HepG2 (cell line): ENCODE data around the gene TMEM143. TPM values are rescaled to one million over a fixed set of nuclear protein-coding genes. Genes with fewer than 3 reads are reported as not detected.

Source experiments
- ATAC-seq: fragments of 200-7000 bp; cut with Tn5 transposase; 3 replicates; pipeline ENCODE4 v1.9.1; 2020; ENCODE audit warnings: mild to moderate bottlenecking, moderate library complexity
- BruUV-seq: library from RNA; stranded (reverse); fragments of 400-500 nt; replicated peaks from 2 replicates; lab custom pipeline; 2021; lab: Mats Ljungman, UMichigan
- CTCF ChIA-PET: fragments of 300-600 bp; formaldehyde crosslinking; extraction: SDS; loops from one replicate; lab custom pipeline; 2021; ENCODE audit warnings: low total read pairs, inconsistent platforms, low intra/inter-chr PET ratio; lab: Yijun Ruan, JAX
- POLR2A ChIA-PET: fragments of 350-600 bp; sonication (Branson Sonifier 250); formaldehyde crosslinking; loops from one replicate; lab custom pipeline; 2020; ENCODE audit warnings: antibody characterized with exemption, inconsistent platforms; lab: Yijun Ruan, JAX
- DNase-seq: peaks from one replicate; pipeline ENCODE4 v3.0.0-alpha.2; 2015; ENCODE audit warnings: low spot score
- FAIRE-seq: peaks from 3 replicates; lab custom pipeline; 2011; peaks lifted over from hg19 to GRCh38; lab: Jason Lieb, UNC
- H2AFZ ChIP-seq: one replicate; pipeline ENCODE4 v1.6.1; 2011; ENCODE audit warnings: low read length, inconsistent platforms
- H3K27ac ChIP-seq: fragments of 300-600 bp; 3 replicates; pipeline ENCODE4 v1.8.0; 2011; ENCODE audit warnings: mixed run types, mild to moderate bottlenecking, mixed read lengths, low read length, inconsistent platforms; ENCODE audit not compliant: insufficient read depth; ENCODE audit errors: extremely low read length
- H3K27me3 ChIP-seq, 2 experiments: fragments of 200-600 bp in 1 of 2; 2 replicates in 1 of 2; 3 replicates in 1 of 2; pipeline versions ENCODE4 v1.6.0 to v1.8.0; 2011; ENCODE audit warnings: low read length in 2 of 2, mild to moderate bottlenecking in 2 of 2, moderate library complexity in 2 of 2, inconsistent platforms in 1 of 2; ENCODE audit not compliant: insufficient read depth in 2 of 2, control insufficient read depth in 1 of 2
- H3K36me3 ChIP-seq, 2 experiments: fragments of 200-600 bp in 1 of 2; replicated peaks in 1 of 2; 2 replicates in 1 of 2; 3 replicates in 1 of 2; pipeline versions ENCODE4 v1.5.1 to v1.8.0; 2011; ENCODE audit warnings: low read length in 2 of 2, inconsistent platforms in 1 of 2; ENCODE audit not compliant: insufficient read depth in 2 of 2, control insufficient read depth in 1 of 2
- H3K4me1 ChIP-seq: 2 replicates; pipeline ENCODE4 v1.5.1; 2012; ENCODE audit warnings: low read length, inconsistent platforms; ENCODE audit not compliant: insufficient read depth
- H3K4me2 ChIP-seq: 2 replicates; pipeline ENCODE4 v1.6.0; 2011; ENCODE audit warnings: low read depth, low read length, inconsistent platforms
- H3K4me3 ChIP-seq, 3 experiments: fragments of 200-600 bp in 1 of 3; sonication (generic), shearing (Covaris generic) in 1 of 3; replicated peaks in 1 of 3; 2 replicates each; pipeline ENCODE4 v1.5.1; 2011 to 2016; ENCODE audit warnings: low read length in 3 of 3, inconsistent platforms in 2 of 3, low read depth in 2 of 3, mild to moderate bottlenecking in 2 of 3, control low read depth in 1 of 3, mixed read lengths in 1 of 3; ENCODE audit not compliant: insufficient read depth in 1 of 3
- H3K79me2 ChIP-seq: one replicate; pipeline ENCODE4 v1.6.1; 2011; ENCODE audit warnings: low read length, inconsistent platforms; ENCODE audit not compliant: insufficient read depth
- H3K9ac ChIP-seq: 2 replicates; pipeline ENCODE4 v1.6.0; 2011; ENCODE audit warnings: mild to moderate bottlenecking, low read depth, low read length, inconsistent platforms; ENCODE audit not compliant: insufficient read depth
- H3K9me3 ChIP-seq: 2 replicates; pipeline ENCODE4 v1.5.1; 2012; ENCODE audit warnings: mild to moderate bottlenecking, low read length
- H4K20me1 ChIP-seq: 2 replicates; pipeline ENCODE4 v1.6.0; 2011; ENCODE audit warnings: inconsistent platforms, mild to moderate bottlenecking, low read length, moderate library complexity; ENCODE audit not compliant: insufficient read depth
- FOSL2 ChIP-seq: sonication (generic); formaldehyde crosslinking; IDR thresholded peaks from 2 replicates; pipeline ENCODE4 v1.4.0; 2020; ENCODE audit warnings: missing genetic modification reagents
- JDP2 ChIP-seq: sonication (generic); formaldehyde crosslinking; IDR thresholded peaks from 2 replicates; pipeline ENCODE4 v1.8.1; 2022; ENCODE audit warnings: missing genetic modification reagents, borderline replicate concordance
- MAFK ChIP-seq, 2 experiments: IDR thresholded peaks in 1 of 2; conservative IDR thresholded peaks in 1 of 2; 2 replicates each; pipeline ENCODE4 v1.6.1; 2011; ENCODE audit warnings: improper control_type of control experiment in 2 of 2, low read length in 2 of 2
- ZIK1 ChIP-seq: sonication (generic); formaldehyde crosslinking; IDR thresholded peaks from 2 replicates; pipeline ENCODE4 v1.5.0; 2020; ENCODE audit warnings: mild to moderate bottlenecking, low read depth, missing genetic modification reagents, borderline replicate concordance
- ZNF234 ChIP-seq: sonication (generic); formaldehyde crosslinking; conservative IDR thresholded peaks from 2 replicates; pipeline ENCODE4 v1.5.1; 2020; ENCODE audit warnings: mild to moderate bottlenecking, missing genetic modification reagents
- ZNF619 ChIP-seq: sonication (generic); formaldehyde crosslinking; IDR thresholded peaks from 2 replicates; pipeline ENCODE4 v1.4.0; 2020; ENCODE audit warnings: mild to moderate bottlenecking, missing genetic modification reagents
- ZSCAN9 ChIP-seq: IDR thresholded peaks from 2 replicates; pipeline ENCODE4 v1.6.1; 2016; ENCODE audit warnings: borderline replicate concordance
- WGBS: methylation state at CpG from one replicate; pipeline ENCODE4 v1.1.6; 2017; ENCODE audit warnings: low lambda C conversion rate; 5-methylcytosine and 5-hydroxymethylcytosine counted together
- in situ Hi-C: cut with HindIII; loops from 2 replicates; pipeline ENCODE4 v1.10.0; 2017; ENCODE audit warnings: low pct_unique_long_range_greater_than_20kb; ENCODE audit not compliant: extremely low pct_ligation_motif_present
- intact Hi-C: fragments of 100-400 bp; cut with micrococcal nuclease; formaldehyde crosslinking; loops from one replicate; pipeline ENCODE4 v1.10.0; 2022; ENCODE audit not compliant: unreplicated experiment
- polyA plus RNA-seq, 8 experiments: library from polyadenylated mRNA; depleted of rRNA in 3 of 8; stranded (reverse) in 7 of 8; unstranded in 1 of 8; fragments of >200 nt; fragmentation: Illumina TruSeq in 4 of 8; extraction: Trizol in 4 of 8; gene quantifications; 2 replicates each; pipeline versions ENCODE4 v1.2.1 to v1.2.3, GENCODE V29; 2011 to 2016; ENCODE audit warnings: low read depth in 4 of 8, missing spikeins in 1 of 8, mixed read lengths in 1 of 8; ENCODE audit not compliant: insufficient read depth in 1 of 8
- total RNA-seq, 5 experiments: library from RNA; depleted of rRNA; stranded (reverse); fragments of >200 nt; fragmentation: Illumina TruSeq; extraction: Trizol; gene quantifications; 2 replicates each; pipeline ENCODE4 v1.2.3, GENCODE V29; 2016; ENCODE audit warnings: low read depth in 1 of 5
- TF ChIP-seq, protein P1 (sequence below): sonication (generic); formaldehyde crosslinking; IDR thresholded peaks from 2 replicates; pipeline ENCODE4 v1.8.0; 2022; ENCODE audit warnings: mild to moderate bottlenecking, missing genetic modification reagents; ENCODE audit not compliant: insufficient replicate concordance
- TF ChIP-seq, protein P2 (sequence below): IDR thresholded peaks from 2 replicates; pipeline ENCODE4 v1.6.1; 2016
- TF ChIP-seq, protein P3 (sequence below): fragments of 450-650 bp; IDR thresholded peaks from 2 replicates; pipeline ENCODE4 v1.6.1; 2016
- TF ChIP-seq, protein P4 (sequence below): sonication (generic); formaldehyde crosslinking; IDR thresholded peaks from 2 replicates; pipeline ENCODE4; 2020; ENCODE audit warnings: missing genetic modification reagents, mild to moderate bottlenecking, borderline replicate concordance

The TMEM143 gene
- total and polyA plus RNA-seq, 2 of the 13 experiments (the other 11 are each of a cell fraction or from before 2014, with no cell fraction given), result 7.7 to 11.3 TPM

DNA sequence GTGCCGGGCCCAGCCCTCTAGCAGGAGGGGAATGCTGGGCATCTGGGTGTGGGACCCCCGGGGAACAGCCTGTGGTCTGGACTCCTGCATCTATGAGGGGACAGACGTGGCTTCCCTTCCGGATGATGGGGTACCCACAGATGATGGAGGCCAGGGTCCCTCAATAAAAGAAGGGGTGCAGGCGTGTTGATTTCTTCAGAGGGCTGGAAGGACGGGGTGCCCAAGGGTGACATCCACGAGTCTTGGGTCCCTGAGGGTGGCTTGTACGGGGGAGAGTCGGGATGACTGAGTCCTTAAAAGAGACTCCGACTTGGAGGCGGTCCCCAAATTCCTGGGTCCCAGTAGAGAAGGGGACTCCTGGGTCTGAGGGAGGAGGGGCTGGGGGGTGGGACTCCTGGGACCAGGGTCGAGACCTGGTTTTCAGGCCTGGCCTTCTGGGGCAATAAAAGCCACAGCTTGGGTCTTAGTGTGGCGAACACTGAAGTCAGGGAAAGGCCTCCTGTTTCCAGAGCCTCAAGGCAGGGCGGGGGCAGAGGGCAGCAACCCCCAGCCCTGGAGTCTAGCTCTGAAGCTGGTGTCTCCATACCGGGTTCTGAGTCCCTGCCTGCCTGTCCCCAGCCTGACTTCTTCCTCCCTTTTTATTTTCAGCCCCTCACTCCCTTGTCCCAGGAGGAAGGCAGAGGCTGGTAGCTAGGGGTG is 29.3 kb upstream of the TMEM143 start:
- intact Hi-C loops, result loop anchor here (5.0 kb wide), 2 partner anchors 41 to 71 kb away; a partner anchor contains a TSS
- no peak for TF ChIP-seq ZIK1
- TF ChIP-seq ZSCAN9 (CRISPR knock-in tag), result no peak
- TF ChIP-seq, protein P1, sequence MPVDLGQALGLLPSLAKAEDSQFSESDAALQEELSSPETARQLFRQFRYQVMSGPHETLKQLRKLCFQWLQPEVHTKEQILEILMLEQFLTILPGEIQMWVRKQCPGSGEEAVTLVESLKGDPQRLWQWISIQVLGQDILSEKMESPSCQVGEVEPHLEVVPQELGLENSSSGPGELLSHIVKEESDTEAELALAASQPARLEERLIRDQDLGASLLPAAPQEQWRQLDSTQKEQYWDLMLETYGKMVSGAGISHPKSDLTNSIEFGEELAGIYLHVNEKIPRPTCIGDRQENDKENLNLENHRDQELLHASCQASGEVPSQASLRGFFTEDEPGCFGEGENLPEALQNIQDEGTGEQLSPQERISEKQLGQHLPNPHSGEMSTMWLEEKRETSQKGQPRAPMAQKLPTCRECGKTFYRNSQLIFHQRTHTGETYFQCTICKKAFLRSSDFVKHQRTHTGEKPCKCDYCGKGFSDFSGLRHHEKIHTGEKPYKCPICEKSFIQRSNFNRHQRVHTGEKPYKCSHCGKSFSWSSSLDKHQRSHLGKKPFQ, result no peak
- no peak for TF ChIP-seq MAFK (conservative IDR thresholded peaks at IDR 0.05 in 1 of 2, IDR thresholded peaks at IDR 0.05 in 1 of 2; ENCODE audit: low read length in 2 of 2)
- TF ChIP-seq JDP2 (CRISPR knock-in tag), result no peak
- TF ChIP-seq ZNF619 (CRISPR knock-in tag), result no peak
- TF ChIP-seq, protein P2, sequence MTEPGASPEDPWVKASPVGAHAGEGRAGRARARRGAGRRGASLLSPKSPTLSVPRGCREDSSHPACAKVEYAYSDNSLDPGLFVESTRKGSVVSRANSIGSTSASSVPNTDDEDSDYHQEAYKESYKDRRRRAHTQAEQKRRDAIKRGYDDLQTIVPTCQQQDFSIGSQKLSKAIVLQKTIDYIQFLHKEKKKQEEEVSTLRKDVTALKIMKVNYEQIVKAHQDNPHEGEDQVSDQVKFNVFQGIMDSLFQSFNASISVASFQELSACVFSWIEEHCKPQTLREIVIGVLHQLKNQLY (CRISPR knock-in tag), result no peak
- no peak for TF ChIP-seq ZNF234
- TF ChIP-seq, protein P3, sequence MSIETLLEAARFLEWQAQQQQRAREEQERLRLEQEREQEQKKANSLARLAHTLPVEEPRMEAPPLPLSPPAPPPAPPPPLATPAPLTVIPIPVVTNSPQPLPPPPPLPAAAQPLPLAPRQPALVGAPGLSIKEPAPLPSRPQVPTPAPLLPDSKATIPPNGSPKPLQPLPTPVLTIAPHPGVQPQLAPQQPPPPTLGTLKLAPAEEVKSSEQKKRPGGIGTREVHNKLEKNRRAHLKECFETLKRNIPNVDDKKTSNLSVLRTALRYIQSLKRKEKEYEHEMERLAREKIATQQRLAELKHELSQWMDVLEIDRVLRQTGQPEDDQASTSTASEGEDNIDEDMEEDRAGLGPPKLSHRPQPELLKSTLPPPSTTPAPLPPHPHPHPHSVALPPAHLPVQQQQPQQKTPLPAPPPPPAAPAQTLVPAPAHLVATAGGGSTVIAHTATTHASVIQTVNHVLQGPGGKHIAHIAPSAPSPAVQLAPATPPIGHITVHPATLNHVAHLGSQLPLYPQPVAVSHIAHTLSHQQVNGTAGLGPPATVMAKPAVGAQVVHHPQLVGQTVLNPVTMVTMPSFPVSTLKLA, result no peak
- TF ChIP-seq, protein P4, sequence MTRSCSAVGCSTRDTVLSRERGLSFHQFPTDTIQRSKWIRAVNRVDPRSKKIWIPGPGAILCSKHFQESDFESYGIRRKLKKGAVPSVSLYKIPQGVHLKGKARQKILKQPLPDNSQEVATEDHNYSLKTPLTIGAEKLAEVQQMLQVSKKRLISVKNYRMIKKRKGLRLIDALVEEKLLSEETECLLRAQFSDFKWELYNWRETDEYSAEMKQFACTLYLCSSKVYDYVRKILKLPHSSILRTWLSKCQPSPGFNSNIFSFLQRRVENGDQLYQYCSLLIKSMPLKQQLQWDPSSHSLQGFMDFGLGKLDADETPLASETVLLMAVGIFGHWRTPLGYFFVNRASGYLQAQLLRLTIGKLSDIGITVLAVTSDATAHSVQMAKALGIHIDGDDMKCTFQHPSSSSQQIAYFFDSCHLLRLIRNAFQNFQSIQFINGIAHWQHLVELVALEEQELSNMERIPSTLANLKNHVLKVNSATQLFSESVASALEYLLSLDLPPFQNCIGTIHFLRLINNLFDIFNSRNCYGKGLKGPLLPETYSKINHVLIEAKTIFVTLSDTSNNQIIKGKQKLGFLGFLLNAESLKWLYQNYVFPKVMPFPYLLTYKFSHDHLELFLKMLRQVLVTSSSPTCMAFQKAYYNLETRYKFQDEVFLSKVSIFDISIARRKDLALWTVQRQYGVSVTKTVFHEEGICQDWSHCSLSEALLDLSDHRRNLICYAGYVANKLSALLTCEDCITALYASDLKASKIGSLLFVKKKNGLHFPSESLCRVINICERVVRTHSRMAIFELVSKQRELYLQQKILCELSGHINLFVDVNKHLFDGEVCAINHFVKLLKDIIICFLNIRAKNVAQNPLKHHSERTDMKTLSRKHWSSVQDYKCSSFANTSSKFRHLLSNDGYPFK, result no peak
- no peak for TF ChIP-seq FOSL2
- WGBS, result 40% methylated on average over 9 of the region's 15 CpGs
- no peak for DNase-seq
- Histone ChIP-seq H2AFZ (no peak overlapping the region), H3K36me3 (peaks cover 0 to 15% of the 10 kb centered on the region in 2 experiments; a peak in 2 of 5 replicates), H3K79me2 (peaks cover 16% of the 10 kb centered on the region), H3K27ac (no peak overlapping the region), H3K4me2 (peak overlapping the region; percentile 88), H3K9ac (peak overlapping the region; percentile 46; the same call in 1 of the 2 replicates), H3K27me3 (peaks cover 11 to 48% of the 10 kb centered on the region in 2 experiments), H3K4me3 (peak overlapping the region; percentile 41 to 71 (median 56); a peak in 4 of 6 replicates), H3K4me1 (peaks cover 85% of the 10 kb centered on the region), H4K20me1 (peaks cover 4% of the 10 kb centered on the region; the same call in 1 of the 2 replicates), H3K9me3 (no peaks in the 10 kb centered on the region)
- ChIA-PET POLR2A (interaction anchor here (0.6 to 1.8 kb wide), 3 partner anchors 29 to 68 kb away, joined by 3 to 6 read pairs (median 3); partner anchors contain the start of genes SYNGR4 and TMEM143), CTCF (no interaction called here)
- BruUV-seq, result no TSS peak
- peak; percentile 2; the same call in 2 of the 3 replicates for ATAC-seq
- in situ Hi-C loops, result loop anchor here (5.0 kb wide), 2 partner anchors 41 to 76 kb away; no protein-coding TSS in a partner anchor
- no peak for FAIRE-seq
